HL-60 (cell line): ENCODE measurements around the gene IRF6.

Source experiments
- GABPA ChIP-seq: IDR thresholded peaks from 2 replicates; pipeline ENCODE4 v1.6.1; 2012; ENCODE audit warnings: low read depth
- TF ChIP-seq, protein P1 (sequence below): IDR thresholded peaks from one replicate; pipeline ENCODE4 v1.5.1; 2011; ENCODE audit warnings: low read length, control low read depth, inconsistent platforms; ENCODE audit not compliant: insufficient read depth

DNA sequence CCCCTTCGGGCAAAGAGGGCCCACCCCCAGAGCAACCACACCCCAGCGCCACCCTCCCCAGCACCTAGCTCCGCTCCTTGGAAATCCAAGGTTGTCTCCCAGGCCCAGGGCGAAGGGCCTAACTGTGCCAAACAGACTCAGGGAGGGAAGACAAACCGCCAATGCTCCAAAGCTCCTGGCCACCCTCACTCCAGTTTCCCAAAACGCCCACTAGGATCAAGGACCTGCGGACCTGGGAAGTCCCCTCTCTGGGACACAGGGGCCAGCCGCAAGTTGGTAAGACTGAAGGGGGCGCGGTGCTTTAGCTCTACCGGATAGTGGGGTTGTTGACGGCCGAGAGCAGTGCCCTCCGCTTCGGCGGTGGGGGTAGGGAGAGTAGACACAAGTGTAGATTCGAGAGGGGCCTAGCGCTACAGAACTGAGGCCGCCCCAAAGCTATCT is 581 bp downstream of the IRF6 start:
- TF ChIP-seq, protein P1, sequence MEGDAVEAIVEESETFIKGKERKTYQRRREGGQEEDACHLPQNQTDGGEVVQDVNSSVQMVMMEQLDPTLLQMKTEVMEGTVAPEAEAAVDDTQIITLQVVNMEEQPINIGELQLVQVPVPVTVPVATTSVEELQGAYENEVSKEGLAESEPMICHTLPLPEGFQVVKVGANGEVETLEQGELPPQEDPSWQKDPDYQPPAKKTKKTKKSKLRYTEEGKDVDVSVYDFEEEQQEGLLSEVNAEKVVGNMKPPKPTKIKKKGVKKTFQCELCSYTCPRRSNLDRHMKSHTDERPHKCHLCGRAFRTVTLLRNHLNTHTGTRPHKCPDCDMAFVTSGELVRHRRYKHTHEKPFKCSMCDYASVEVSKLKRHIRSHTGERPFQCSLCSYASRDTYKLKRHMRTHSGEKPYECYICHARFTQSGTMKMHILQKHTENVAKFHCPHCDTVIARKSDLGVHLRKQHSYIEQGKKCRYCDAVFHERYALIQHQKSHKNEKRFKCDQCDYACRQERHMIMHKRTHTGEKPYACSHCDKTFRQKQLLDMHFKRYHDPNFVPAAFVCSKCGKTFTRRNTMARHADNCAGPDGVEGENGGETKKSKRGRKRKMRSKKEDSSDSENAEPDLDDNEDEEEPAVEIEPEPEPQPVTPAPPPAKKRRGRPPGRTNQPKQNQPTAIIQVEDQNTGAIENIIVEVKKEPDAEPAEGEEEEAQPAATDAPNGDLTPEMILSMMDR, result no peak
- no peak for TF ChIP-seq GABPA
